PC-3 (cell line): ENCODE data around the gene ZNF334. TPM values are rescaled to one million over a fixed set of nuclear protein-coding genes. Genes with fewer than 3 reads are reported as not detected.

Experiments
- ATAC-seq: fragments of 200-7000 bp; cut with Tn5 transposase; 2 replicates; pipeline ENCODE4 v1.9.1; 2020; ENCODE audit warnings: mild to moderate bottlenecking, moderate library complexity
- BruUV-seq: library from RNA; stranded (reverse); fragments of 400-500 nt; replicated peaks from 2 replicates; lab custom pipeline; 2021; lab: Mats Ljungman, UMichigan
- CTCF ChIA-PET: fragments of 300-600 bp; sonication (Branson Sonifier 250); formaldehyde crosslinking; loops from one replicate; lab custom pipeline; 2022; ENCODE audit warnings: antibody characterized with exemption; lab: Charles Lee
- POLR2A ChIA-PET: fragments of 300-600 bp; sonication (Branson Sonifier 250); formaldehyde crosslinking; loops from one replicate; lab custom pipeline; 2022; ENCODE audit warnings: antibody characterized with exemption; ENCODE audit not compliant: unreplicated experiment; lab: Charles Lee
- DNase-seq: peaks from one replicate; pipeline ENCODE4 v3.0.0-alpha.2; 2015
- H2AFZ ChIP-seq: fragments of 300-600 bp; sonication (generic); 2 replicates; pipeline ENCODE4 v1.6.0; 2016; ENCODE audit warnings: antibody characterized with exemption, low read length
- H3F3A ChIP-seq: fragments of 300-600 bp; sonication (generic); one replicate; pipeline ENCODE4 v1.6.0; 2017; ENCODE audit warnings: antibody characterized with exemption, low read length, control low read depth, mild to moderate bottlenecking; ENCODE audit not compliant: unreplicated experiment
- H3K27ac ChIP-seq: fragments of 300-600 bp; sonication (generic); 2 replicates; pipeline ENCODE4 v1.5.1; 2016; ENCODE audit warnings: mild to moderate bottlenecking, low read length
- H3K27me3 ChIP-seq: fragments of 300-600 bp; sonication (generic); 2 replicates; pipeline ENCODE4 v1.6.1; 2016; ENCODE audit warnings: low read length, mixed read lengths
- H3K36me3 ChIP-seq: fragments of 300-600 bp; sonication (generic); 2 replicates; pipeline ENCODE4 v1.6.1; 2016; ENCODE audit warnings: low read depth, mixed run types, low read length, mixed read lengths
- H3K4me1 ChIP-seq: fragments of 300-600 bp; sonication (generic); 2 replicates; pipeline ENCODE4 v1.5.1; 2016; ENCODE audit warnings: low read length; ENCODE audit not compliant: insufficient read depth
- H3K4me2 ChIP-seq: fragments of 300-600 bp; sonication (generic); 2 replicates; pipeline ENCODE4 v1.6.0; 2016; ENCODE audit warnings: low read length
- H3K4me3 ChIP-seq: fragments of 300-600 bp; sonication (generic); 2 replicates; pipeline ENCODE4 v1.5.1; 2016; ENCODE audit warnings: mild to moderate bottlenecking, low read length, mixed read lengths
- H3K79me2 ChIP-seq: fragments of 300-600 bp; sonication (generic); 2 replicates; pipeline ENCODE4 v1.6.1; 2017; ENCODE audit warnings: low read length, mixed read lengths
- H3K9ac ChIP-seq: fragments of 300-600 bp; sonication (generic); 2 replicates; pipeline ENCODE4 v1.6.0; 2016; ENCODE audit warnings: mild to moderate bottlenecking, low read length
- H3K9me2 ChIP-seq: fragments of 300-600 bp; sonication (generic); replicated peaks from 2 replicates; pipeline ENCODE4 v1.6.1; 2016; ENCODE audit warnings: mixed run types, low read length, mixed read lengths
- H3K9me3 ChIP-seq: fragments of 300-600 bp; sonication (generic); 2 replicates; pipeline ENCODE4 v1.6.1; 2016; ENCODE audit warnings: low read length, mixed read lengths
- H4K20me1 ChIP-seq: fragments of 300-600 bp; sonication (generic); 2 replicates; pipeline ENCODE4 v1.6.1; 2016; ENCODE audit warnings: low read length, mixed read lengths
- CTCF ChIP-seq: fragments of 300-600 bp; sonication (generic); conservative IDR thresholded peaks from 2 replicates; pipeline ENCODE4 v1.5.1; 2017; ENCODE audit warnings: antibody characterized with exemption, low read depth, mild to moderate bottlenecking, low read length
- EZH2 ChIP-seq: fragments of 300-600 bp; sonication (generic); IDR thresholded peaks from one replicate; pipeline ENCODE4 v1.6.1; 2017; ENCODE audit warnings: antibody characterized with exemption, mild to moderate bottlenecking, low read length; ENCODE audit not compliant: unreplicated experiment
- EZH2phosphoT487 ChIP-seq: fragments of 300-600 bp; sonication (generic); IDR thresholded peaks from 2 replicates; pipeline ENCODE4 v1.6.1; 2018; ENCODE audit warnings: mild to moderate bottlenecking, antibody characterized with exemption, low read length, borderline replicate concordance
- intact Hi-C: fragments of 100-400 bp; cut with micrococcal nuclease; formaldehyde crosslinking; loops from 2 replicates; pipeline ENCODE4 v1.9.0; 2023
- total RNA-seq: library from RNA; depleted of rRNA; stranded (reverse); fragments of >200 nt; gene quantifications from 2 replicates; pipeline ENCODE4 v1.2.3, GENCODE V29; 2014

The ZNF334 gene
- total RNA-seq, 1 experiment from 2014 or later: 0.58 TPM

GRCh38 chr20:46547995-46548394 is 34.6 kb upstream of the ZNF334 start:
- ChIA-PET POLR2A (no interaction called here), CTCF (no interaction called here)
- Histone ChIP-seq H3K4me3 (no peak overlapping the region), H4K20me1 (no peaks in the 10 kb centered on the region), H3F3A (no peaks in the 10 kb centered on the region), H3K4me1 (no peaks in the 10 kb centered on the region), H3K9ac (no peak overlapping the region), H3K9me2 (no peaks in the 10 kb centered on the region), H2AFZ (no peak overlapping the region), H3K9me3 (no peaks in the 10 kb centered on the region), H3K79me2 (no peaks in the 10 kb centered on the region), H3K27ac (no peak overlapping the region), H3K4me2 (no peak overlapping the region), H3K36me3 (no peaks in the 10 kb centered on the region), H3K27me3 (peaks cover 42% of the 10 kb centered on the region)
- DNase-seq (no peak), ATAC-seq (no peak)
- TF ChIP-seq EZH2 (no peak), CTCF (no peak), EZH2phosphoT487 (no peak)
- intact Hi-C loops: no loop called here
- BruUV-seq: no TSS peak

GRCh38 chr20:46546936-46547335 is 33.6 kb upstream of the ZNF334 start:
- ATAC-seq (no peak), DNase-seq (no peak)
- H3K4me1 ChIP-seq: no peaks in the 10 kb centered on the region
- H3K9me2 ChIP-seq: no peaks in the 10 kb centered on the region
- H3K9me3 ChIP-seq: no peaks in the 10 kb centered on the region
- no peaks in the 10 kb centered on the region for H3K79me2 ChIP-seq
- H4K20me1 ChIP-seq: no peaks in the 10 kb centered on the region
- no peaks in the 10 kb centered on the region for H3F3A ChIP-seq
- ChIA-PET POLR2A (no interaction called here), CTCF (no interaction called here)
- H3K36me3 ChIP-seq: no peaks in the 10 kb centered on the region
- H2AFZ ChIP-seq: no peak overlapping the region
- no peak overlapping the region for H3K9ac ChIP-seq
- H3K4me2 ChIP-seq: no peak overlapping the region
- no peak overlapping the region for H3K4me3 ChIP-seq
- H3K27me3 ChIP-seq: peaks cover 47% of the 10 kb centered on the region
- BruUV-seq: no TSS peak
- intact Hi-C loops: no loop called here
- no peak for TF ChIP-seq CTCF
- no peak for TF ChIP-seq EZH2phosphoT487
- TF ChIP-seq EZH2: no peak
- H3K27ac ChIP-seq: no peak overlapping the region

GRCh38 chr20:46546298-46546697 is 32.9 kb upstream of the ZNF334 start:
- Histone ChIP-seq H3K27me3 (peaks cover 51% of the 10 kb centered on the region), H4K20me1 (no peaks in the 10 kb centered on the region), H3K9me2 (no peaks in the 10 kb centered on the region), H3K4me3 (no peak overlapping the region), H3K27ac (no peak overlapping the region), H3K9ac (no peak overlapping the region), H3K79me2 (no peaks in the 10 kb centered on the region), H3K9me3 (no peaks in the 10 kb centered on the region), H3K4me2 (no peak overlapping the region), H3K36me3 (no peaks in the 10 kb centered on the region), H2AFZ (no peak overlapping the region), H3K4me1 (no peaks in the 10 kb centered on the region), H3F3A (no peaks in the 10 kb centered on the region)
- no TSS peak for BruUV-seq
- TF ChIP-seq EZH2 (no peak), CTCF (no peak), EZH2phosphoT487 (no peak)
- DNase-seq: no peak
- ChIA-PET CTCF (no interaction called here), POLR2A (no interaction called here)
- intact Hi-C loops: no loop called here
- ATAC-seq: no peak
